ENCODE measurements around the gene STAT5A.
"Not testable (repeated sequence)": the region's sequence is repeated elsewhere in the genome, so short reads cannot be mapped to it uniquely, and the experiment has no call there.

Gene STAT5A

GRCh38 chr17:42308446-42308845 is 20.1 kb downstream of the STAT5A start:
- no peak for DNase-seq (ENCODE audit: low read depth)

- DNase-seq (ENCODE audit: low read depth) = no peak
Measured at GRCh38 chr17:42309142-42309541, 20.8 kb downstream of the STAT5A start.

DNA sequence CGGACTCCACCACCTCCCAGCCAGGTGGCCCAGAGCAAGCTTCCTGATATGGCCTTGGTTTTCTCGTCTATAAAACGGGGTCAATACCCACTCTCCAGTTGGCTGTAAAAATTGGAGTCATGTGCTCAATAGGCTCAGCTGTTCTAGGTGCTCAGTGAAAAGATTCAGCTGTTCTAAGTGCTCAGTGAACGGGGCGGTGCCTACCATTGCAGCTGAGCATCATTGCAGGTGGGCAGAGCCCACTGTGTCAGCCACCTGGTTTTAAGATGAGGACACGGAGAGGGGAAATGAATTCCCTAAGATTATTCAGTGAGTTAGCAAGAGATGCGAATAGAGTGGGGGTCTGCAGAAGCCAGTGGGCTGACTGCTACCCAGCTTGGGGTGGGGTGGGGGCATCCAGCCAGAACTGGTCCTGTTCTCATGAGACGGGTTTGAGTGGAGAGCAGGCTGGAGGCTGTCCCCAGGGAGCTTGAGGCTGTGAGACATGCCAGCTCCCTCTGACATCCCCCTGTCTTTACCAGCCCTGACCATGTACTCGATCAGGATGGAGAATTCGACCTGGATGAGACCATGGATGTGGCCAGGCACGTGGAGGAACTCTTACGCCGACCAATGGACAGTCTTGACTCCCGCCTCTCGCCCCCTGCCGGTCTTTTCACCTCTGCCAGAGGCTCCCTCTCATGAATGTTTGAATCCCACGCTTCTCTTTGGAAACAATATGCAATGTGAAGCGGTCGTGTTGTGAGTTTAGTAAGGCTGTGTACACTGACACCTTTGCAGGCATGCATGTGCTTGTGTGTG is 21.9 kb downstream of the STAT5A start:
- no peak for DNase-seq (ENCODE audit: low read depth)

DNA sequence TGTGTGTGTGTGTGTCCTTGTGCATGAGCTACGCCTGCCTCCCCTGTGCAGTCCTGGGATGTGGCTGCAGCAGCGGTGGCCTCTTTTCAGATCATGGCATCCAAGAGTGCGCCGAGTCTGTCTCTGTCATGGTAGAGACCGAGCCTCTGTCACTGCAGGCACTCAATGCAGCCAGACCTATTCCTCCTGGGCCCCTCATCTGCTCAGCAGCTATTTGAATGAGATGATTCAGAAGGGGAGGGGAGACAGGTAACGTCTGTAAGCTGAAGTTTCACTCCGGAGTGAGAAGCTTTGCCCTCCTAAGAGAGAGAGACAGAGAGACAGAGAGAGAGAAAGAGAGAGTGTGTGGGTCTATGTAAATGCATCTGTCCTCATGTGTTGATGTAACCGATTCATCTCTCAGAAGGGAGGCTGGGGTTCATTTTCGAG is 22.5 kb downstream of the STAT5A start:
- no peak for DNase-seq (ENCODE audit: low read depth)

- peak; percentile 70 for DNase-seq (ENCODE audit: low read depth)
Measured at GRCh38 chr17:42311240-42312034, 23.1 kb downstream of the STAT5A start.

- no peak for DNase-seq (ENCODE audit: low read depth)
Measured at GRCh38 chr17:42312035-42312284, 23.7 kb downstream of the STAT5A start.

GRCh38 chr17:42312285-42313130 is 24.2 kb downstream of the STAT5A start:
- DNase-seq (ENCODE audit: low read depth) = peak; percentile 95

GRCh38 chr17:42313389-42313772 is 25.1 kb downstream of the STAT5A start:
- DNase-seq (ENCODE audit: low read depth) = no peak

- DNase-seq (ENCODE audit: low read depth) = peak; percentile 80
Measured at GRCh38 chr17:42313773-42314566, 25.7 kb downstream of the STAT5A start.

DNA sequence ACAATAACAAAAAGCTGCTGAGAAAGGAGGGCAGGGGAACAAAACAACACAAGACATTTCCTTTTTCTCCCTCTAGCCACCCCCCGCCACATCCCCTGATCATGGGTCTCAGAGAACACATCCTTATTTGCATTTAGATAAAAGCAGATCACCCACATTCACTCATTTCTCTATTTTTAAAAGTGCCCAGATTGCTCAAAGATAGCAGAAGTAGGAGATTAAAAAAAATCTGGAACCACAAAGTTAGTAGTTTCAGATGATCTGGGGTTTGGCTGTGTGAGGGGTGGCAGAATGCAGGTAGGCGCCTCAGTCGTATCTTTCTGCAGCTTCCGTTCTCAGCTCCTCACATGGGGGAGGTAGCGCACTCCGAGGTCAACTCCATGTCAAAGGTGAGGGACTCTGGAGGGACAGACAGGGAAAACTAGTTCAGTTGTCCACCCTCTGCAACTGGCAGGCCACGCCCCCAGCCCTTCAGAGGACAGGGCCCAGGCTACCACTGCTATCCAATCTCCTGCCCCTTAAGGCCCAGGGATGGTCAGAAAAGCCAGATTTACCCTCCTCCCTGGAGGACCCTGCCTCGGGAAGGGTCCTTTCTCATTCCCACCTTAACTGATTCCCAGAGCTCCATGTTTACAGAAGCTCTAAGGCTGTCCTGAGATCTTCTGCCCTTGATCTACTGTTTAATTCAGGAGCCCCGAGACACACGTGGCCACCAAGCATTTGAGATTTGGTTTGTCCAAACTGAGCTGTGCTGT is 27.3 kb downstream of the STAT5A start:
- peak; percentile 95 for DNase-seq (ENCODE audit: low read depth)

DNA sequence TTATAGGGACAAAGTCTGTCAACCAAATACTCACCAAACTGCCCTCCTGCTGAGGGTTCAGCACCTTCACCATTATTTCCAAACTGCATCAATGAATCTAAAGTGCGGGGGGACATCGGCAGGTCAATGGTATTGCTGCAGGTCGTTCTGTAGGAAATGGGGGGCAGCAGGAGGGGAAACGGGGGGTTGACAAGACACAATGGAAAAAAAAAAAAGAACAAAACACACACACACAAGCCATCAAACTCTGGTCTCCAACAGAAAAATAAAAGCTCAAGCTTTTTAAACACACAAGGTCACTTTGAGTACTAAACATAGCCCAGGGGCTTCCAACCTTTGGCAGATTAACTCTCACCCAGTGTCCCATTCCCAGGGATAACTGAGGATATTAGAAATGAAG is 28.5 kb downstream of the STAT5A start:
- no peak for DNase-seq (ENCODE audit: low read depth)

DNA sequence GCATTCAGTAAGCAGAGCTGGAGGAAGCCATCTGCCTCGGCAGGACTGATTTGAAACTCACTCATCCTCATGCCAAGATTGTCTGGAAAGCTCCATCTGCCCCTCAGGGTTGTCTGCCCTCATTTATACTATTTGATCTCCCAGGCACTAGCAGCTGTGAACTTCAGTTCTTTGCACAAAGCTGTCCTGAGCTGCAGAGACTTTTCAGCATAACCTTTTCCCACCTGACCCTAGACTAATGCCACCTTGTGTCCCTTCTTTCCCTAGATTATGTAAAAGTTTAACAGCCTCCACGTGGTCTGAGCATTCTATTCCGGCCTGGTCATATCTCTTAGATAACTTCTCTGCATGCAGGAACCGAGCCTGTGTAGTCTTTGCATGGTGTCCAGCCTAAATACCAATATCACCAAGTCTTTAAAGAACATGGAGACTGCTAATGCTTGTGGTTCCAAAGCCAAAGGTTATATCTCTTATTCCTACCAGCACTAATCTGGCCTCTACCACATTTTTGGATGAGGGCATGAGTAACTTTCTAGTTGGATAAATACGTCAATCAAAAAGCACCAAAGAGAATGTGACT is 29.1 kb downstream of the STAT5A start:
- no peak for DNase-seq (ENCODE audit: low read depth)

DNA sequence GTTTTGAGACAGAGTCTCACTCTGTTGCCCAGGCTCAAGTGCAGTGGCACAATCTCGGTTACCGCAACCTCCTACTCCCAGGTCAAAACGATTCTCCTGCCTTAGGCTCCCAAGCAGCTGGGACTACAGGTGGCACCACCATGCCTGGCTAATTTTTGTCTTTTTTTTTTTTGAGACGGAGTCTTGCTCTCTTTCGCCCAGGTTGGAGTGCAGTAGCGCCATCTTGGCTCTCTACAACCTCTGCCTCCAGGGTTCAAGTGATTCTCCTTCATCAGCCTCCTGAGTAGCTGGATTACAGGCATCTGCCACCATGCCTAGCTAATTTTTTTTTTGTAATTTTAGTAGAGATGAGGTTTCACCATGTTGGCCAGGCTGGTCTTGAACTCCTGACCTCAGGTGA is 29.7 kb downstream of the STAT5A start:
- DNase-seq (ENCODE audit: low read depth) = not testable (repeated sequence)

GRCh38 chr17:42321555-42321954 is 33.3 kb downstream of the STAT5A start:
- DNase-seq (ENCODE audit: low read depth) = no peak

GRCh38 chr17:42322382-42323267 is 34.3 kb downstream of the STAT5A start:
- peak; percentile 93 for DNase-seq (ENCODE audit: low read depth)

- DNase-seq (ENCODE audit: low read depth) = no peak
Measured at GRCh38 chr17:42323268-42323773, 35.0 kb downstream of the STAT5A start.

DNA sequence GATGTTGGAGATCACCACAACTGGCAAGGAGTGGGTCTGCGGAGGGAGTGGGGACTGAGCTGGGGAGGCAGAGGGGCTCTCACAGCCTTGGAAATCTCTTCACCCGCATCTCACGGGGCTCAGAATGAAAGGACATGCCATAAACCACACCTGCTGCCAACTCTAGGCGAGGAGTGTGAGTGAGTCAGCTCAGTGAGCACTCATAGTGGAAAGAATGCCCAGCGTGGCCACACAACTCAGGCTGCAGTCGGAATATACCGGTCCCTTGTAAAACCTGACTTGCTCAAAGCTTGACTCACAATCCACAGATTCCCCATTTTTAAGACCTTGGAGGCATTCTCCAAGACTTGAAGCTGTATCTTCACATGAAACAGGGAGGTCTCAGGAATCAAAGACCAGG is 36.7 kb downstream of the STAT5A start:
- no peak for DNase-seq (ENCODE audit: low read depth)

DNA sequence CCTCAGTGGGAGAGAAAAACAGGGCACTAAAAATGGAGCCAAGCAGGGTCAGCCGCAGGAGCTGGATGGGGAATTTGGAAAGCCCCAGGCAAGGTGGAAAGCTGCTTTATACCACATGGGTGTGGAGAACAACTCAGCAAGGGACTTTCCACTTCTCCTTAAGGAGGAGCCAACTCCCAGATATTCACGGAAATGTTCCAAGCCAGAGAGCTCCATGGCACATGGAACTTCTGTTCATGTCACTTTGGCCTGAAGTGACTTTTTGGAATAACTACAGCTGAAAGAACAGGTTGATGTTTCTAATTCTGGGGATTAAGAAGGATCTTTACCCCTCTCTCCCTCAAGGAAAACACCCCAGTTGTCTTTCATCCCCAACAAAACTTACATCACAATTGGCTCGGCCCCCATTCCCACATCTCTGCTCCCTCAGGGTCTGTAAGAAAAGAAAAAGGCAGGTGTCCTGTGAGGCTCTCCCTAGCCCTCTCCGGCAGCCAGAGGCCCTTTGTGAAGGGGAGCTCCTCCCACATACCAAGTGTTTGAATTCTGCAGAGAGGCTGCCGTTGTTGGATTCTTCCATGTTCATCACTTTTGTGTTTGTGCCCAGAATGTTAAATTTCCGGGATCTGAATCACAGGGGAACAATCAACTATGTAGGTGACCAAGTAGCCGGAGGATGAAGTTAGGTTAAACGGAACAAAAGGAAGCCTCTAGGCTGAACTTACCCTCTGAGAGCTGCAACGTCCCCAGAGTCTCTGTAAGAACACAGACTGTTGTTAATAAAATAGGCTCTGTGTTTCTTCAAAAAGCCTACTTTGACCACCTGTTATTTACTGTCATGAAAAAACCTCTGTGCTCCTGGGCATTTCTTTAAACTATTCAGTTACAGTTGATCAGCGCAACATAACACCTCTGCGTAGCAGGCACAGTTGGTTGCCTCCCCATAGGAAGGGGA is 41.0 kb downstream of the STAT5A start:
- no peak for DNase-seq (ENCODE audit: low read depth)
